ENCODE measurements around the gene VILL.

GRCh38 chr3:37989821-37990480, 635 bp upstream of the VILL start:
- TF ChIP-seq POLR2A (IDR thresholded peaks at IDR 0.05) = no peak
- TF ChIP-seq CTCF (IDR thresholded peaks at IDR 0.05 in 8 of 11, conservative IDR thresholded peaks at IDR 0.05 in 3 of 11) = no peak
